Tibial nerve (tissue), 4 donors: Measurements from ENCODE around the gene COL4A2. TPM values are rescaled to one million over a fixed set of nuclear protein-coding genes. Genes with fewer than 3 reads are reported as not detected.
"Not testable (repeated sequence)": the region's sequence is repeated elsewhere in the genome, so short reads cannot be mapped to it uniquely, and the experiment has no call there.

Source experiments
- DNase-seq, 2 donors: peaks; one replicate each; pipeline ENCODE4 v3.0.0-alpha.2; 2019; ENCODE audit warnings: low spot score in 2 of 2
- H3K27ac ChIP-seq, 4 donors: fragments of 200-600 bp; sonication (generic) in 3 of 4; one replicate each; pipeline ENCODE4 v1.5.1; 2017 to 2019; ENCODE audit warnings: mild to moderate bottlenecking in 1 of 4
- H3K27me3 ChIP-seq, 2 donors: fragments of 200-600 bp; sonication (generic) in 1 of 2; one replicate each; pipeline versions ENCODE4 v1.5.1 to v1.6.0; 2017 to 2019
- H3K36me3 ChIP-seq, 3 donors: fragments of 200-600 bp; sonication (generic); one replicate each; pipeline ENCODE4 v1.5.1; 2018 to 2019
- H3K4me1 ChIP-seq, 4 donors: fragments of 200-600 bp; sonication (generic) in 3 of 4; one replicate each; pipeline ENCODE4 v1.5.1; 2017 to 2019
- H3K4me3 ChIP-seq, 4 donors: fragments of 200-600 bp; sonication (generic) in 3 of 4; one replicate each; pipeline ENCODE4 v1.5.1; 2017 to 2019; ENCODE audit warnings: mild to moderate bottlenecking in 1 of 4, moderate library complexity in 1 of 4
- H3K9me3 ChIP-seq, 4 donors: fragments of 200-600 bp; sonication (generic) in 3 of 4; one replicate each; pipeline ENCODE4 v1.5.1; 2017 to 2019
- EP300 ChIP-seq, 2 donors: sonication (generic); formaldehyde crosslinking; IDR thresholded peaks; one replicate each; pipeline ENCODE4 v1.6.1; 2017; ENCODE audit warnings: antibody characterized with exemption in 2 of 2, mild to moderate bottlenecking in 1 of 2
- POLR2A ChIP-seq, 2 donors: fragments of 450-650 bp; IDR thresholded peaks; one replicate each; pipeline ENCODE4 v1.6.1; 2017; ENCODE audit warnings: antibody characterized with exemption in 2 of 2, mild to moderate bottlenecking in 2 of 2, moderate library complexity in 2 of 2
- WGBS, 2 donors: methylation state at CpG; one replicate each; pipeline ENCODE4 v1.1.5; 2018; 5-methylcytosine and 5-hydroxymethylcytosine counted together
- total RNA-seq, 4 donors: library from RNA; depleted of rRNA; stranded (reverse); fragments of >200 nt; gene quantifications; one replicate each; pipeline ENCODE4 v1.1.0, GENCODE V29; 2016
- TF ChIP-seq, protein P1 (sequence below), 5 experiments: fragments of 200-600 bp in 3 of 5; fragments of 450-650 bp in 2 of 5; sonication (generic) in 3 of 5; IDR thresholded peaks; one replicate each; pipeline ENCODE4 v1.5.1; 2016 to 2019; ENCODE audit warnings: antibody characterized with exemption in 5 of 5, mild to moderate bottlenecking in 3 of 5, moderate library complexity in 2 of 5

The COL4A2 gene
- total RNA-seq, 4 donors from 2014 or later = 576 to 821 (median 658) TPM

GRCh38 chr13:110319397-110319773 is 12.3 kb downstream of the COL4A2 start:
- Histone ChIP-seq H3K27me3 (no peaks in the 10 kb centered on the region), H3K4me1 (peaks cover 0 to 89% (median 35%) of the 10 kb centered on the region in 4 donors), H3K27ac (peak overlapping the region in 2 of 4 donors; percentile 78 to 80), H3K4me3 (no peak overlapping the region), H3K36me3 (peaks cover 0 to 24% (median 0%) of the 10 kb centered on the region in 3 donors), H3K9me3 (no peaks in the 10 kb centered on the region)
- TF ChIP-seq POLR2A (IDR thresholded peaks at IDR 0.05) (no peak), EP300 (IDR thresholded peaks at IDR 0.05) (no peak)
- TF ChIP-seq, protein P1, sequence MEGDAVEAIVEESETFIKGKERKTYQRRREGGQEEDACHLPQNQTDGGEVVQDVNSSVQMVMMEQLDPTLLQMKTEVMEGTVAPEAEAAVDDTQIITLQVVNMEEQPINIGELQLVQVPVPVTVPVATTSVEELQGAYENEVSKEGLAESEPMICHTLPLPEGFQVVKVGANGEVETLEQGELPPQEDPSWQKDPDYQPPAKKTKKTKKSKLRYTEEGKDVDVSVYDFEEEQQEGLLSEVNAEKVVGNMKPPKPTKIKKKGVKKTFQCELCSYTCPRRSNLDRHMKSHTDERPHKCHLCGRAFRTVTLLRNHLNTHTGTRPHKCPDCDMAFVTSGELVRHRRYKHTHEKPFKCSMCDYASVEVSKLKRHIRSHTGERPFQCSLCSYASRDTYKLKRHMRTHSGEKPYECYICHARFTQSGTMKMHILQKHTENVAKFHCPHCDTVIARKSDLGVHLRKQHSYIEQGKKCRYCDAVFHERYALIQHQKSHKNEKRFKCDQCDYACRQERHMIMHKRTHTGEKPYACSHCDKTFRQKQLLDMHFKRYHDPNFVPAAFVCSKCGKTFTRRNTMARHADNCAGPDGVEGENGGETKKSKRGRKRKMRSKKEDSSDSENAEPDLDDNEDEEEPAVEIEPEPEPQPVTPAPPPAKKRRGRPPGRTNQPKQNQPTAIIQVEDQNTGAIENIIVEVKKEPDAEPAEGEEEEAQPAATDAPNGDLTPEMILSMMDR (IDR thresholded peaks at IDR 0.05) = no peak
- DNase-seq = no peak
- 56 to 60% methylated on average over 4 of the region's 4 CpGs for WGBS, 2 donors

DNA sequence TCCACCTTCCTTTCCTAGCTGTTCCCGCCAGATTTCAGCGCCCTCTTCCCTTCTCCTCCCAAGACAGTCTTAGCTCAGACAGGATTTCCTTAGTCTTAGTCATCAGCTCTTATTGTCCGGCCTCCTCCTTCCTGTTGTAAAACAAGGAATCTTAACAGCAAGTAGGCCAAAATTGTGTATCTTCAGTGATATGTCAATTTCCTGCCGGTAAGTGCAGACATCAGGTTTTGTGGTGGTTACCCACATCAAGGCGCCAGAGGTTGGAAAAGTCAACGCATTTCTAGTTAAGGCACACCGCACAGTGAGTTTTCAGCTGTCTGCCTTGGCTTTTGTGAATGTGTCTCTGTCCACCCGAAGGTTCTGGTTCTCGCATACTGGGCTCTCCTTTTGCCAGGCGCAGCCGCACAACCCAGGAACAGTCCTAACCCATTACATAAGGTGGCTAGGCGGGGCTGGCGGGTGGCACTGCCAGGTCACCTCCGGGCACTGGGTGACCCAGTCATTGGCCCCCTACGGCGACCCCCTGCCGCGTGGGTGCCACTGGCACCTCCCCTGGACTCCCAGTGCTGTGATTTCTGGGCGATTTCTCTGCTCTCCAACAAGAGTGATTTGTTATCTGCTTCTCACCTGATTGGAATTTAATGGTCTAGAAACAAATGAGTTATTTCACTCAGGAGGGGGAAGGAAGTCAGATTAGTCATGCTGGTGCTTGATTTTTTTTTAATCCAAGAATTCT is 12.9 kb downstream of the COL4A2 start:
- Histone ChIP-seq H3K27ac (peak overlapping the region in 3 of 4 donors; percentile 25 to 80 (median 78)), H3K27me3 (no peaks in the 10 kb centered on the region), H3K4me1 (peaks cover 0 to 89% (median 37%) of the 10 kb centered on the region in 4 donors), H3K36me3 (peaks cover 0 to 18% (median 0%) of the 10 kb centered on the region in 3 donors), H3K9me3 (no peaks in the 10 kb centered on the region), H3K4me3 (no peak overlapping the region)
- DNase-seq = no peak
- TF ChIP-seq EP300 (IDR thresholded peaks at IDR 0.05) = peak in 1 of 2 donors; percentile 37
- TF ChIP-seq, protein P1 (IDR thresholded peaks at IDR 0.05) = no peak
- no peak for TF ChIP-seq POLR2A (IDR thresholded peaks at IDR 0.05)
- WGBS, 2 donors = 61 to 70% methylated on average over 18 to 19 of the region's 19 CpGs

GRCh38 chr13:110320645-110321044 is 13.6 kb downstream of the COL4A2 start:
- Histone ChIP-seq H3K36me3 (peaks cover 0 to 17% (median 0%) of the 10 kb centered on the region in 3 donors), H3K9me3 (no peaks in the 10 kb centered on the region), H3K27me3 (no peaks in the 10 kb centered on the region), H3K27ac (peak overlapping the region in 3 of 4 donors; percentile 25 to 80 (median 78)), H3K4me3 (no peak overlapping the region), H3K4me1 (peaks cover 0 to 89% (median 39%) of the 10 kb centered on the region in 4 donors)
- DNase-seq = no peak
- 38 to 47% methylated on average over 2 of the region's 2 CpGs for WGBS, 2 donors
- TF ChIP-seq, protein P1 (IDR thresholded peaks at IDR 0.05) = no peak
- TF ChIP-seq EP300 (IDR thresholded peaks at IDR 0.05) (no peak), POLR2A (IDR thresholded peaks at IDR 0.05) (no peak)

DNA sequence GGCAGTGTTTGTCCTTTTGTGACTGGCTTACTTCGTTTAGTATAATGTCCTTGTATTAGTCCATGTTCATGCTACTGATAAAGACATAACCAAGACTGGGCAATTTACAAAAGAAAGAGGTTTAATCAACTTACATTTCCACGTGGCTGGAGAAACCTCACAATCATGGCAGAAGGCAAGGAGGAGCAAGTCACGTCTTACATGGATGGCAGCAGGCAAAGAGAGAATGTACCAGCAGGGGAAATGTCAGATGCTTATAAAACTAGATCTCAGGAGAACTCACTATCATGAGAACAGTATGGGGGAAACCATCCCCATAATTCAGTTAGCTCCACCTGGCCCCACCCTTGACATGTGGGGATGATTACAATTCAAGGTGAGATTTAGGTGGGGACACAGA is 14.5 kb downstream of the COL4A2 start:
- H3K27ac ChIP-seq = peak overlapping the region in 1 of 4 donors; percentile 8
- H3K4me3 ChIP-seq = not testable (repeated sequence)

GRCh38 chr13:110322126-110322827 is 15.2 kb downstream of the COL4A2 start:
- WGBS, 2 donors = 79 to 80% methylated on average over 16 of the region's 16 CpGs
- H3K9me3 ChIP-seq = no peaks in the 10 kb centered on the region
- TF ChIP-seq, protein P1 (IDR thresholded peaks at IDR 0.05) = no peak
- no peak for TF ChIP-seq EP300 (IDR thresholded peaks at IDR 0.05)
- TF ChIP-seq POLR2A (IDR thresholded peaks at IDR 0.05) = no peak
- H3K4me3 ChIP-seq = no peak overlapping the region
- H3K36me3 ChIP-seq = peaks cover 0 to 6% (median 0%) of the 10 kb centered on the region in 3 donors
- H3K27ac ChIP-seq = peak overlapping the region in 2 of 4 donors; percentile 8 to 79
- peaks cover 0 to 89% (median 49%) of the 10 kb centered on the region in 4 donors for H3K4me1 ChIP-seq
- DNase-seq = no peak
- no peaks in the 10 kb centered on the region for H3K27me3 ChIP-seq

More for the DNA sequence above, 14.5 kb downstream of the COL4A2 start:
- 83 to 88% methylated on average over 3 of the region's 3 CpGs for WGBS, 2 donors
- Histone ChIP-seq H3K4me1 (peaks cover 0 to 89% (median 43%) of the 10 kb centered on the region in 4 donors), H3K36me3 (peaks cover 0 to 13% (median 0%) of the 10 kb centered on the region in 3 donors)
- H3K9me3 ChIP-seq, DNase-seq, H3K27me3 ChIP-seq: not testable (repeated sequence)
